ENCODE measurements around the gene AMZ2. TPM values are rescaled to one million over a fixed set of nuclear protein-coding genes. Genes with fewer than 3 reads are reported as not detected.

The AMZ2 gene
- polyA plus RNA-seq, 3 donors from 2014 or later, result 146 to 193 (median 169) TPM

GRCh38 chr17:68302666-68303065 is 54.8 kb downstream of the AMZ2 start:
- no peak for DNase-seq
- H3K27me3 Mint-ChIP-seq (ENCODE audit: low read depth in 3 of 3), result peaks cover 0 to 1% (median 0%) of the 10 kb centered on the region in 3 donors
- H3K4me1 Mint-ChIP-seq, result peaks cover 29 to 46% of the 10 kb centered on the region in 2 donors
- H3K9me3 Mint-ChIP-seq, result no peaks in the 10 kb centered on the region
- H3K36me3 Mint-ChIP-seq, result peaks cover 13 to 20% (median 13%) of the 10 kb centered on the region in 3 donors
- peak overlapping the region in 2 of 6 donors; percentile 31 to 62 for H3K27ac Mint-ChIP-seq
- H3K4me3 Mint-ChIP-seq, result no peak overlapping the region

DNA sequence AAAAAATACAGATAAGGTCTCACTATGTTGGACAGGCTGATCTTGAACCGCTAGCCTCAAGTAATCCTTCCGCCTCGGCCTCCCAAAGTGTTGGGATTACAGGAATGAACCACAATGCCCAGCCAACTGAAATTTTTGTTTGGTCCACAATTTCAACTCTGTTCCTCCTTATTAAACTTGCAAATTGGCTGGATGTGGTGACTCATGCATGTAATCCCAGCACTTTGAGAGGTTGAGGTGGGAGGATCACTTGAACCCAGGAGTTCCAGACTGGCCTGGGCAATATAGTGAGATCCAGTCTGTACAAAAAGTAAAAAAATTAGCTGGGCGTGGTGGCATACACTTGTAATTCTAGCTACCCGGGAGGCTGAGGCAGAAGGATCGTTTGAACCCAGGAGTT is 56.9 kb downstream of the AMZ2 start:
- Mint-ChIP-seq H3K27ac (peak overlapping the region in 1 of 6 donors; percentile 49), H3K9me3 (no peaks in the 10 kb centered on the region), H3K36me3 (peaks cover 13 to 28% (median 19%) of the 10 kb centered on the region in 3 donors), H3K4me1 (peaks cover 18 to 35% of the 10 kb centered on the region in 2 donors), H3K4me3 (no peak overlapping the region), H3K27me3 (ENCODE audit: low read depth in 3 of 3) (peaks cover 0 to 1% (median 0%) of the 10 kb centered on the region in 3 donors)
- DNase-seq, result no peak

- Mint-ChIP-seq H3K27ac (peak overlapping the region in 2 of 6 donors; percentile 53 to 77), H3K4me3 (no peak overlapping the region), H3K27me3 (ENCODE audit: low read depth in 3 of 3) (peaks cover 0 to 1% (median 0%) of the 10 kb centered on the region in 3 donors), H3K36me3 (peaks cover 13 to 28% (median 19%) of the 10 kb centered on the region in 3 donors), H3K9me3 (no peaks in the 10 kb centered on the region), H3K4me1 (peaks cover 20 to 38% of the 10 kb centered on the region in 2 donors)
- no peak for DNase-seq
These were observed 57.3 kb downstream of the AMZ2 start for GRCh38 chr17:68305142-68305541.

Other genes starting within 250 kb of the AMZ2 start
- gene KPNA2, start 212.3 kb upstream of the AMZ2 start, polyA plus RNA-seq, result 10 to 100 TPM; 26.3 to 42.4 (median 39.4) TPM
- gene SLC16A6, start 43.1 kb downstream of the AMZ2 start, polyA plus RNA-seq, result 1 to 10 TPM in 2 of 3 donors, under 1 TPM in 1; 0.88 to 4.8 (median 3.5) TPM
- gene ARSG, start 43.5 kb downstream of the AMZ2 start, polyA plus RNA-seq, result 10 to 100 TPM; 15.0 to 18.7 (median 15.3) TPM
- 10 to 100 TPM; 21.1 to 43.4 (median 30.0) TPM for gene WIPI1, start 209.5 kb downstream of the AMZ2 start, polyA plus RNA-seq